HepG2 (cell line): ENCODE data around the gene MEX3A. TPM values are rescaled to one million over a fixed set of nuclear protein-coding genes. Genes with fewer than 3 reads are reported as not detected.
A peak's percentile ranks its signal among the peaks of the same experiment; 100 is the strongest.

Source experiments
- ASH2L ChIP-seq: fragments of 300-600, 200-600 bp; sonication (generic); IDR thresholded peaks from 2 replicates; pipeline ENCODE4 v1.7.0; 2017; ENCODE audit warnings: low read depth, mild to moderate bottlenecking, moderate library complexity, mixed read lengths, low read length; ENCODE audit not compliant: insufficient read length
- HMG20A ChIP-seq: IDR thresholded peaks from 2 replicates; pipeline ENCODE4 v1.6.1; 2016; ENCODE audit warnings: borderline replicate concordance
- KLF13 ChIP-seq: sonication (generic); formaldehyde crosslinking; IDR thresholded peaks from 2 replicates; pipeline ENCODE4 v1.4.0; 2020; ENCODE audit warnings: mild to moderate bottlenecking, missing genetic modification reagents
- KLF6 ChIP-seq: IDR thresholded peaks from 2 replicates; pipeline ENCODE4 v1.8.0; 2016; ENCODE audit warnings: missing biosample characterization, missing genetic modification reagents
- MBD4 ChIP-seq: IDR thresholded peaks from 2 replicates; pipeline ENCODE4 v1.6.1; 2012; ENCODE audit warnings: low read length, inconsistent platforms, borderline replicate concordance
- MEIS1 ChIP-seq: sonication (generic); formaldehyde crosslinking; IDR thresholded peaks from 2 replicates; pipeline ENCODE4 v1.9.0; 2021; ENCODE audit warnings: mild to moderate bottlenecking, missing genetic modification reagents, moderate library complexity, borderline replicate concordance
- MLLT10 ChIP-seq: sonication (generic); formaldehyde crosslinking; IDR thresholded peaks from 2 replicates; pipeline ENCODE4 v1.4.0; 2020; ENCODE audit warnings: missing genetic modification reagents
- SMAD3 ChIP-seq: sonication (generic); formaldehyde crosslinking; IDR thresholded peaks from 2 replicates; pipeline ENCODE4 v1.4.0; 2020; ENCODE audit warnings: missing genetic modification reagents
- SOX13 ChIP-seq, 3 experiments: fragments of 450-650 bp in 1 of 3; sonication (generic) in 1 of 3; formaldehyde crosslinking in 1 of 3; IDR thresholded peaks in 2 of 3; conservative IDR thresholded peaks in 1 of 3; 2 replicates each; pipeline versions ENCODE4 v1.5.0 to v1.6.1; 2016 to 2020; ENCODE audit warnings: antibody characterized with exemption in 1 of 3, mild to moderate bottlenecking in 1 of 3, missing compliant biosample characterization in 1 of 3, missing genetic modification reagents in 1 of 3, moderate library complexity in 1 of 3
- TARDBP ChIP-seq: sonication (generic); formaldehyde crosslinking; IDR thresholded peaks from 2 replicates; pipeline ENCODE4 v1.8.0; 2022; ENCODE audit warnings: mild to moderate bottlenecking, missing genetic modification reagents
- TP53 ChIP-seq: sonication (generic); formaldehyde crosslinking; conservative IDR thresholded peaks from 2 replicates; pipeline ENCODE4 v1.4.0; 2020; ENCODE audit warnings: missing genetic modification reagents
- ZBTB25 ChIP-seq: IDR thresholded peaks from 2 replicates; pipeline ENCODE4 v1.6.1; 2018; ENCODE audit warnings: missing genetic modification reagents
- ZNF20 ChIP-seq: sonication (generic); formaldehyde crosslinking; IDR thresholded peaks from 2 replicates; pipeline ENCODE4 v1.4.0; 2020; ENCODE audit warnings: mild to moderate bottlenecking, moderate library complexity, missing genetic modification reagents
- ZNF335 ChIP-seq: sonication (generic); formaldehyde crosslinking; IDR thresholded peaks from 2 replicates; pipeline ENCODE4 v1.4.0; 2020; ENCODE audit warnings: missing genetic modification reagents
- ZNF563 ChIP-seq: sonication (generic); formaldehyde crosslinking; IDR thresholded peaks from 2 replicates; pipeline ENCODE4 v1.8.0; 2022; ENCODE audit warnings: mild to moderate bottlenecking, moderate library complexity, missing genetic modification reagents
- ZNF678 ChIP-seq: sonication (generic); formaldehyde crosslinking; IDR thresholded peaks from 2 replicates; pipeline ENCODE4 v1.4.0; 2020; ENCODE audit warnings: mild to moderate bottlenecking, missing genetic modification reagents
- ZNF768 ChIP-seq: sonication (generic); formaldehyde crosslinking; IDR thresholded peaks from 2 replicates; pipeline ENCODE4 v1.4.0; 2020; ENCODE audit warnings: missing genetic modification reagents
- polyA plus RNA-seq, 8 experiments: library from polyadenylated mRNA; depleted of rRNA in 3 of 8; stranded (reverse) in 7 of 8; unstranded in 1 of 8; fragments of >200 nt; fragmentation: Illumina TruSeq in 4 of 8; extraction: Trizol in 4 of 8; gene quantifications; 2 replicates each; pipeline versions ENCODE4 v1.2.1 to v1.2.3, GENCODE V29; 2011 to 2016; ENCODE audit warnings: low read depth in 4 of 8, missing spikeins in 1 of 8, mixed read lengths in 1 of 8; ENCODE audit not compliant: insufficient read depth in 1 of 8
- total RNA-seq, 5 experiments: library from RNA; depleted of rRNA; stranded (reverse); fragments of >200 nt; fragmentation: Illumina TruSeq; extraction: Trizol; gene quantifications; 2 replicates each; pipeline ENCODE4 v1.2.3, GENCODE V29; 2016; ENCODE audit warnings: low read depth in 1 of 5
- TF ChIP-seq, protein P1 (sequence below): sonication (generic); formaldehyde crosslinking; IDR thresholded peaks from 2 replicates; pipeline ENCODE4 v1.8.0; 2022; ENCODE audit warnings: missing genetic modification reagents, mild to moderate bottlenecking, inconsistent platforms, borderline replicate concordance
- TF ChIP-seq, protein P2 (sequence below): sonication (generic); formaldehyde crosslinking; IDR thresholded peaks from 2 replicates; pipeline ENCODE4 v1.8.1; 2023; ENCODE audit warnings: missing genetic modification reagents, mild to moderate bottlenecking, borderline replicate concordance

Gene MEX3A
- total and polyA plus RNA-seq, 2 of the 13 experiments (the other 11 are each of a cell fraction or from before 2014, with no cell fraction given): 7.6 to 9.1 TPM

DNA sequence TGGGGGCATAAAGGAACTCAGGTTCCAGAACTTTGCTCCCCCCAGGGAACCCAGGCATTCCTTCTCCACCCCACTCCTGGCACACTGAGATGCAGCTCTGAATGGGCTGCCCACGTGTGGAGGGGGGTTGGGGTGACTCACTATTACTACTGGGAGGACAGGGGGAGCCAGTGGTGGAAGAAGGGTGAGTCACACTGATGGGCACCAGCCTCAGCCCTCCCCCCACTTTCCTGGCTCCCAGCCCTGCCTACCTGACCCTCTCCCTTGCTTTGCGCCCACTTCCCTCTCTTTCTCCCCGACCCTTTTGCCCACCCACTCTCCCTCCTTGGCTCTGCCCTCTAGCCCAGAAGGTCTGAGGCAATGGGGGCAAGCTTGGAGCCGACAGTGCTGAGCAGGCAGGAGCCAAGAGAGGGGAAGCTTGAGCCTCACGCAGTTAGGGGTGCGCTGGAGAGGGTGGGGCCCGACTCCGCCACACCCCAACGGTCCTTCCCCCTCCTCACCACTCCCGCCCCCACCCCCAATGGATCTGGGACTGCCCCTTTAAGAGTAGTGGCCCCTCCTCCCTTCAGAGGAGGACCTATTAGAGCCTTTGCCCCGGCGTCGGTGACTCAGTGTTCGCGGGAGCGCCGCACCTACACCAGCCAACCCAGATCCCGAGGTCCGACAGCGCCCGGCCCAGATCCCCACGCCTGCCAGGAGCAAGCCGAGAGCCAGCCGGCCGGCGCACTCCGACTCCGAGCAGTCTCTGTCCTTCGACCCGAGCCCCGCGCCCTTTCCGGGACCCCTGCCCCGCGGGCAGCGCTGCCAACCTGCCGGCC is 32.0 kb upstream of the MEX3A start, which contains the start of gene LMNA (continued):
- TF ChIP-seq TP53 (CRISPR knock-in tag) (no peak; the same call in 1 of the 2 replicates), ZNF678 (CRISPR knock-in tag) (no peak), SOX13 (IDR thresholded peaks at IDR 0.05) (no peak), SOX13 (CRISPR knock-in tag; conservative IDR thresholded peaks at IDR 0.05 in 1 of 2, IDR thresholded peaks at IDR 0.05 in 1 of 2) (no peak), ZNF563 (CRISPR knock-in tag) (no peak), MBD4 (no peak), SMAD3 (CRISPR knock-in tag) (0 out of 2 replicates have a peak, but pooled peaks have one; percentile 48), ZNF335 (CRISPR knock-in tag) (0 out of 2 replicates have a peak, but pooled peaks have one; percentile 35), TARDBP (no peak), MLLT10 (CRISPR knock-in tag) (no peak), KLF13 (CRISPR knock-in tag) (no peak), MEIS1 (no peak), KLF6 (CRISPR knock-in tag) (no peak), ZNF768 (CRISPR knock-in tag) (0 out of 2 replicates have a peak, but pooled peaks have one; percentile 25), ASH2L (peak; percentile 58), ZNF20 (no peak), ZBTB25 (CRISPR knock-in tag) (no peak), HMG20A (CRISPR knock-in tag) (no peak)
- TF ChIP-seq, protein P1, sequence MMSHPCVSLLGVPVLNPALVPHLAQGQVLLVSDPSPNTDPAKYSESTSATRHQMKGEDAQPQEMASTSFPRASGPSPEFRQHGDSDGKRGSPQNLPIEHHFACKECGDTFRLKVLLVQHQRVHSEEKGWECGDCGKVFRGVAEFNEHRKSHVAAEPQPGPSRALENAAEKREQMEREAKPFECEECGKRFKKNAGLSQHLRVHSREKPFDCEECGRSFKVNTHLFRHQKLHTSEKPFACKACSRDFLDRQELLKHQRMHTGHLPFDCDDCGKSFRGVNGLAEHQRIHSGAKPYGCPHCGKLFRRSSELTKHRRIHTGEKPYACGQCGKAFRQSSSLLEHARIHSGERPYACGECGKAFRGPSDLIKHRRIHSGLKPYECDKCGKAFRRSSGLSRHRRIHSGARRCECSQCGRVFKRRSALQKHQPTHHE (CRISPR knock-in tag): no peak
- TF ChIP-seq, protein P2, sequence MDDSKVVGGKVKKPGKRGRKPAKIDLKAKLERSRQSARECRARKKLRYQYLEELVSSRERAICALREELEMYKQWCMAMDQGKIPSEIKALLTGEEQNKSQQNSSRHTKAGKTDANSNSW (CRISPR knock-in tag): no peak
- TF ChIP-seq, all 625 proteins: peak for 137
